HG02678 (cell line): ENCODE measurements around the gene PET117.
"Not testable (repeated sequence)": the region's sequence is repeated elsewhere in the genome, so short reads cannot be mapped to it uniquely, and the experiment has no call there.

Experiments
- ATAC-seq: cut with Tn5 transposase; IDR thresholded peaks from one replicate; pipeline ENCODE4 v1.9.1; 2021; ENCODE audit warnings: mild to moderate bottlenecking, moderate library complexity; ENCODE audit not compliant: unreplicated experiment

PET117 gene

DNA sequence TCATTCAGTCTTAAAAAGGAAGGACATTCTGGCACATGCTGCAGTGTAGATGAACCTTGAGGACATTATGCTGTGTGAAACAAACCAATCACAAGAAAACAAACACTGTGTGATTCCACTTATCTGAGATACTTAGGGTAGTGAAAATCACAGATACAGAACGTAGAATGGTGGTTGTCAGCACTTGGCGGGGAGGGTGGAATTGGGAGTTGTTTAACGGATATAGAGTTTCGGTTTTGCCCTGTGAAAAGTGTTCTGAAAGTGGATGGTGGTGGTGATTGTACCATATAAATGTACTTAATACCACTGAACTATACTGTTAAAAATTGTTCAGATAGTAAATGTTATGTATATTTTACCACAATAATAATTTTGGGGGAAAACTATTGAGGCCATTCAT, 18.4 kb downstream of the PET117 start:
- ATAC-seq, result no peak

DNA sequence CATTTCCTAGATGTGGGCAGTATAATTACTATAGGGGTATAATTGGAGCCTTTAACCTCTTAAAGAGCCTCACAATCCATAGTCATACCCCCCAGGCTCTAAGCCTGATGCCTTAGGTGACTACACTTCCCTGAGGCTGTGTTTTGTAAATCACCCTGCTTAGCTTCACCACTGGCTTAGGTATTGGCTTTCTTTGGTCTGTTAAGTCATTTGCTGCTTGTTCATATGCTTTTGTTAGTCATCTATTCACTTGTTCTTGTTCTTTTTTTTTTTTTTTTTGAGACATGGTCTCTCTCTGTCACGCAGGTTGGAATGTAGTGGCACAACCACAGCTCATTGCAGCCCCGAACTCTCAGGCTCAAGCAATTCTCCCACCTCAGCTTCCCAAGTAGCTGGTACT, 26.7 kb downstream of the PET117 start:
- no peak for ATAC-seq

DNA sequence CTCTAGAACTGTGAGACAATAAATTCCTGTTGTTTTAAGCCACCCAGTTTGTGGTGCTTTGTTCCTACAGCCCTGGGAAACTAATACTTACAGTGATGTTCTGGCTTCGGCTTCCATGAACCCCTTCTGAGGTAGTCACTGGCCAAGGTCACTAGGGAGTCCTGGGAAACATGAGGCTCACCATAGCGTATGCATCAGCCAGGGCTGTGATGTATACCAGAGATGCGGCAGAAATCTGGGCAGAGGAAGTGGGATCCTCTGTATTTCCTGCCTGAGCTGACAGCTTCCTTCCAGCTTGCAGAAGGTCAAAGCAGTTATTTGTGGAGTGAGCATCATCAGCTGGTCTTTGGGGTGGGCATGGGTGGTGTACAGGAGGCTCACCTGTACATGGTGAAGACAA, 27.9 kb downstream of the PET117 start:
- no peak for ATAC-seq

GRCh38 chr20:18166241-18166881, 28.7 kb downstream of the PET117 start:
- ATAC-seq, result no peak

- no peak for ATAC-seq
These were observed 29.3 kb downstream of the PET117 start for GRCh38 chr20:18166950-18167349.

GRCh38 chr20:18172379-18172778, 34.7 kb downstream of the PET117 start:
- ATAC-seq, result no peak

DNA sequence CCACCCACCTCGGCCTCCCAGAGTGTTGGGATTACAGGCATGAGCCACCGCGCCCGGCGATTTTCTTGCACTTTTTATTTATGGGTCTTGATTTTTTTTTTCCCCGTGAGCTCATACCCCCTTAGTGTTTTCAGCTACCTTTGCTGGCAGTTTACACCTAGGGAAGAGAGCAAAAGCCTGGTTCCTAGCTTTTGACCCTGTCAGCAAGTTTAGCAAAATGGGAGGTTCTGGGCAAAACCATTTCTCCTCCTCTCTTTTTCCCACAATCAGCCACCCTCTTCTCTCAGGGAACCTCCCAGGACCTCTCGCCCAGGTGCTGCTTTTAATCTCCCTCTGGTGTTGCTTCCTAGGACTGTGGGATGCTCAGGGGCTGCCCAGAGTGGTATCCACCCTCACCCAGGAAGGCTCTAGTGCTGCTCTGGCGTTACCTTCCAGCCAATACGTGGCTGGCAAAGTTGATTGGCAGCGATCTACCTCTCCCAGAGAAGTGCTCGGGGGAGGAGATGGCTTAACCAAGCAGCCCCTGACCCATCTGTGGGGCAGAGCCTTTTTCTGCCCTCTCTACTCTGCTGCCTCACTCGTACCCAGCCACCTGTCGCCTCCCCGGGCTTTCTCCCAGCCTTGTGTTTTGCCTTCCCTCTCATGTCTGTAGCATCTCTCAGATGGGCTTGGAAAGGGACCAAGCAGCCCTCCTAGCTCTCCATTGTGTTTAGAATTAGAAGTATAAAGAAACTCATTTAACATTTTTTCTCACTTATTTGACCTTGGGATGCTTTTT, 37.4 kb downstream of the PET117 start:
- no peak for ATAC-seq

- ATAC-seq, result no peak
These were observed 38.7 kb downstream of the PET117 start for GRCh38 chr20:18176318-18176785.

GRCh38 chr20:18180366-18180765, 42.7 kb downstream of the PET117 start:
- ATAC-seq, result not testable (repeated sequence)

GRCh38 chr20:18180815-18181214, 43.2 kb downstream of the PET117 start:
- no peak for ATAC-seq

GRCh38 chr20:18187020-18187419, 49.4 kb downstream of the PET117 start:
- ATAC-seq, result no peak

GRCh38 chr20:18188434-18188833, 50.8 kb downstream of the PET117 start:
- no peak for ATAC-seq

- ATAC-seq, result no peak
These were observed 52.9 kb downstream of the PET117 start for GRCh38 chr20:18190338-18191233.

- ATAC-seq, result no peak
These were observed 53.6 kb downstream of the PET117 start for GRCh38 chr20:18191306-18191705.
